Measurements from ENCODE around the gene SRBD1.

SRBD1 gene

DNA sequence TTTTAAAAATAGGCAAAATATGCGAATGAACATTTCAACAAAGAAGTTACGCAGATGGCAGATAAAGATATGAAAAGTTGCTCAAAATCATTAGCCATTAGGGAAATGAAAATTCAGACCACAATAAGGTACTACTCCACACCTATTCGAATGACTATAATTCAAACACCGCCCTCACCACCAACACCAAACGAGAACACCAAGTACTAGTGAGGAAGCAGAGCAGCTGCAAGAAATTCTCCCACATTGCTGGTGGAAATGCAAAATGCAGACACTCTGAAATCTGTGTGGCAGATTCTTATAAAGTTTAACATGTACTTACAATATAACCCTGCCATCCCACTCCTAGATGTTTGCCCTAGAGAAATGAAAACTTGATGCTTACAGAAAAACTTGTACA, 23.2 kb upstream of the SRBD1 start:
- no peak for DNase-seq

DNA sequence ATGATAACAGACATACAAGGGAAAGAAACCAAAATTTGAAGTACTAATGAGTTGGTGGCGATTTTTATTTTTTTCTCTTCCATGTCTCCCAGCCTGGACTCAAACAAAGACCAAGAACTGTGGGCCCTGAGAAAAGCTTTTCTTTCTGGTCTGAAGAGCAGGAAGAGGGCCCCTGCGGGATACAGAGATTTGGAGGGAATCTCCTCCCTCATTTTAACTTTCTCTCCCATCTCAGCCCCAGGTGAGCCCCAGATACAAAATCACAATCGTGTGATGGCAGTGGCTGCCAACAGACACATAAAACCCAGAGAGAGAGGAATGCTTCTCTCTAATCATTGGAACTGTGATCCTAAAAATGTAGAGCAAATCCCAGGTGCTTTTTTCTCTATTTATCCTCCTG, 20.9 kb upstream of the SRBD1 start:
- DNase-seq: no peak

GRCh38 chr2:45631319-45631718, 20.3 kb upstream of the SRBD1 start:
- DNase-seq: no peak

- no peak for DNase-seq
Observed at GRCh38 chr2:45629971-45630370, 18.9 kb upstream of the SRBD1 start.

DNA sequence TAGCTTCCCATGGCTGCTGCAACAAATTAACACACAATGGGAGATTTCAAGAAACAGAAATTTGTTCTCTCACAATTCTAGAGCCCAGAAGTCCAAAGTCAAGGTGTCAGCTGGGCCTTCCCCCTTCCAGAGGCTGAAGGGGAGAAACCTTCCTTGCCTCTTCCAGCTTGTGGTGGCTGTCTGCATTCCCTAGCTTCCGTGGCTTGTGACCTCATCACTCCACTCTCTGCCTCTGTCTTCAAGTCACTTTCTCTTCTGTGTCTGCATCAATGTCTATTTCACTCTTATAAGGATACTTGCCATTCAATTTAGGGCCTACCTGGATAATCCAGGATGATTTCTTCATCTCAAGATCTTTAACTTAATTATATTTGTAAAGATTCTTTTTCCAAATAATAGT, 16.8 kb upstream of the SRBD1 start:
- no peak for DNase-seq

- DNase-seq: no peak
Observed at GRCh38 chr2:45626387-45627221, 15.5 kb upstream of the SRBD1 start.

- DNase-seq: no peak
Observed at GRCh38 chr2:45625824-45626223, 14.8 kb upstream of the SRBD1 start.

GRCh38 chr2:45623098-45623497, 12.0 kb upstream of the SRBD1 start:
- no peak for DNase-seq

DNA sequence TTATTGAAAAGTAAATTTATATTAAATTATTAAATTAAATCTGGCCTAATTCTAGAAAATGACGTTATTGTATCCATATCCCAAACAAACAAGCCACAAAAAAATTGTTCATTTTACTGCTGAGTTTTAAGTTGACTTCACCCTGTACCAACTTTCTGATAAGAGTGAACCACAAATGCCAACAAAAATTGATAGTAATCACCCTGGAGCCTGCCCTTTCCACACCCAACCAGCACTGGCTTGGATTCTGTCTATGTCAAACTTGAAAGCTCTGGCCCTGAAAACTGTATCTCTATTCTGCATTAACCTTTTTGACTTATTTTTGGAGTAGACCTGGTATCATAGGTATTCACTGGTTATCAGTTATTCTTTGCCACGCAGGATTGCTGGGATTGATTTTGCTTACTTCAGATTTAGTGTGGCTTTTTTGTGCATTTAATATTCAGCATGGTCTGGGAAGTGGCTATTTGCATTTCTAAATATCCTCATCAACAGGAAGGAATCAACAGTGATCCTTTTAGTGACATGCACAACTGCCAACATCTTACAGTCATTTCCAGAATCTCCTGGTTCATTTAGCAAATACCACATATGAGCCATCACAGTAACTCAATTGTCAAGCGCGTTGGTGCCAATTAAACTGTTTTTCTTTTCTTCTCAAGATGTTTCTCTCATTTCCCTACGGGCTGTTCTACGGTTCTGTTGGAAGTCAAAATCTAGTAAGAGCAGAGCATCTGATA, 11.4 kb upstream of the SRBD1 start:
- DNase-seq: no peak

GRCh38 chr2:45617496-45617895, 6.4 kb upstream of the SRBD1 start:
- DNase-seq: no peak

GRCh38 chr2:45616658-45617411, 5.8 kb upstream of the SRBD1 start:
- peak; percentile 78 for DNase-seq

DNA sequence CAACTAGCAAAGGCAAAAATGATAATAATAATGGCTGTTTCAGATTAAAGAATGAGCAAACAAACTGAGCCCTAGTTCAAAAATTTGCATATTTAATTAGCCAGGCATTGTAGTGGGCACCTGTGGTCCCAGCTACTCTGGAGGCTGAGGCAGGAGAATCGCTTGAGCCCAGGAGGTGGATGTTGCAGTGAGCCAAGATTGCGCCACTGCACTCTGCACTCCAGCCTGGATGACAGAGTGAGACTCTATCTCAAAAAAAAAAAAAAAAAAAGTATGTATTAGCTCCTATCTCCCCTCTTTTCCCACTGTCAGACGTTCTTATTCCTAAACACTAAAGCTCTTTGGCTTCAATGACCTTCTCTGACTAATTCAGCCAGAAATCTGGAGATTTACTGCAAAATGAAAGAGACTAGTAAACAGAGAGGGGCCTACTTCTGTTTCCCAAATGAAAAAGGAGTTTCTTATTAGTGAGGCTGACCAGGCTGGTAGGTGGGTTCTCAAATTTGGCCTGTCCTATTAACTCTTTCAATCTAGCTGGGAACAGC, 3.9 kb upstream of the SRBD1 start:
- no peak for DNase-seq

- no peak for DNase-seq
Observed at GRCh38 chr2:45614330-45614729, 3.3 kb upstream of the SRBD1 start.

DNA sequence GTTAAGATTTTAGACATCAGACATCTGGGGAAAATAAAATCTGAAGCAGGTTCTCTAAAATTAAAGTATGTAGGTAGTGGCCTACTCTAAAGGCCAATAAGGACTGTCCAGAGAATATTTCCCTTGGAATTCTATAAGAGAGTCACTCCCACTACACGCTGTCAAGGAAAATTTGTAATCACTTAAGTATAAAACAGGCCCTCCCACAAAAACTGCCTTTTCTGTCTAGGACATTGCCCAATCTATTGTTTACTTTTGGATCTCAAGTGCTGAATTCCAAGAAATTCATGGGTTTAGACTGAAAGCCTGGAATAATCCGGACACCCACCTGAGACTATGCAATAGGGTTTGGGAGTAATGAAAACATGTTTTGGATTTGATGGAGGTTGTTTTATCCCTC, 1.7 kb upstream of the SRBD1 start:
- no peak for DNase-seq

DNA sequence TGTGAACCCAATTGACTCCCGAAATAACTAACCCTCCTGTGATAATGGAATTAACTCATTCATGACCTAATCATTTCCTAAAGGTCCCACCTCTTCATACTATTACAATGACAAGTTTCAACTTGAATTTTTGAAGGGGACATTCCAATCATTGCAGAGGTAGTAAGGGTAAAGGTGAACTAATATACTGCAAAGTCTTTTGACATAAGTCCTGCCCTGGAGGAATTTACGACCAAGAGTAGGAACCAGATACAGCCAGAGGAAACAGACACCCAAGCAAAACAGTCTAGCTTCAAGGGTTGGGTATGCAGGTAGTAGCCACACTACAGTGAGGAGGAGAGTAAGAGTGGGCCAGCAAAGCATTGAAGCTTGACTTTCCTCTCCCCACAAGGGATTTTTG, 1.2 kb upstream of the SRBD1 start:
- no peak for DNase-seq

- DNase-seq: peak; percentile 55
Observed at GRCh38 chr2:45610281-45611019, 617 bp downstream of the SRBD1 start.

GRCh38 chr2:45607701-45608100, 3.4 kb downstream of the SRBD1 start:
- no peak for DNase-seq

DNA sequence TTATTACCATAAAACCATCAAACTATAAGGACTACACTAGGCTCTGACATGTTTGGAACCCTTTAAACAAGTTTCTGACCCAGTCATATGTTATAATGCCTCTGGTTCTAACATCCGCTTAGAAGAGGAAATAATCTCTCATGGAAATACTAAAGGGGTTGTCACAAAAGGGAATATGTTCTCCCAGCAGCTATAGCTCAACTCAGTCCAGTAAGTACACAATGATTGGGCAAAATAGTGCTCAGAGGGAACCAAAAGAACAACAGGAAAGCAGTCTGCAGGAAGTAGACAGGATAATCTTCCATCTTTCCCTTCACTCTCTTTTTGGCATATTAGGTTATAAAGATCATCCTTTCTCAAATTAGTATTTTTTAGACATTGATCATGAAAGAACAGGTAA, 4.3 kb downstream of the SRBD1 start:
- DNase-seq: no peak

DNA sequence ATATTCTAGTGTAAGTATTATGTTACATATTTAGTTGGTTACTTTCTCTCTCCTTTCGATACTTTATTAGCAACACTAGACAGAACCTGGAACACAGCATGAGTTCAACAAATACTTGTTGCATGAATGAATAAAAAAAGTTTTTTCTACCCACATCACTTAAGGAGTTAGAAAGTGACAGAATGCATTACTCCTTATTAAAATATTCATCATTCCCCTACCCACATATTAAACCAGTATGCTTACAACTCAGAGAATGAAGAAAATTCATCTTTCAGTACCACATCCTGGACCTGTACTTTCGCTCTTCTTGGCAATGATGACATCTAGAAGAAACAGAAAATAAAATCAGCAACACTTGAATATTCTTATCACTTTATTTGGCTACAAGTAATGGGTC, 6.0 kb downstream of the SRBD1 start:
- DNase-seq: no peak

- DNase-seq: no peak
Observed at GRCh38 chr2:45602624-45603023, 8.4 kb downstream of the SRBD1 start.

- DNase-seq: no peak
Observed at GRCh38 chr2:45598545-45598944, 12.5 kb downstream of the SRBD1 start.

DNA sequence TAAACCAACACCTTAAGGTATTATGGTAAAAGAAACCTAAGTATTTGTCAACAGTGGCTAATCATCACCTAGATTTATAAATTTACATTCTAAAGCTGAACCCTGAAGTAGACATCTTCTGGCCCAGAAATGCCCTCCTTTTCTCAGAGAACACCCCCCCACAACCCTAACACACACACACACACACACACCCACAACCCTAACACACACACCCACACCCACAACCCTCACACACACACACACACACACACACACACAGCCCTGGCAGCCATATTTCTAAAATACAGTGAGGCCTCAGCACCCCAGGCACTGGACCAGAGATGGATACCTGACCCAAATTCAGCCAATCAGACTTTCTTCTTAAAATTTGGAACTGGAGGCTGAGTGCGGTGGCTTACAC, 14.3 kb downstream of the SRBD1 start:
- no peak for DNase-seq
